Hepatocyte (in vitro differentiated cells): ENCODE measurements around the gene ST3GAL4. TPM values are rescaled to one million over a fixed set of nuclear protein-coding genes. Genes with fewer than 3 reads are reported as not detected.

Experiments
- DNase-seq: peaks from one replicate; pipeline ENCODE4 v3.0.0-alpha.2; 2016; ENCODE audit warnings: low spot score
- H2AFZ ChIP-seq: fragments of 200-600 bp; sonication (generic); 2 replicates; pipeline ENCODE4 v1.6.0; 2016; ENCODE audit warnings: antibody characterized with exemption, mild to moderate bottlenecking
- H3K27ac ChIP-seq: fragments of 200-600 bp; sonication (generic); 2 replicates; pipeline ENCODE4 v1.5.1; 2016; ENCODE audit warnings: mild to moderate bottlenecking
- H3K27me3 ChIP-seq: fragments of 200-600 bp; sonication (generic); 2 replicates; pipeline ENCODE4 v1.6.1; 2016
- H3K36me3 ChIP-seq: fragments of 200-600 bp; sonication (generic); replicated peaks from 2 replicates; pipeline ENCODE4 v1.5.1; 2016; ENCODE audit warnings: low read depth; ENCODE audit not compliant: insufficient read depth
- H3K4me1 ChIP-seq: fragments of 200-600 bp; sonication (generic); 2 replicates; pipeline ENCODE4 v1.5.1; 2016; ENCODE audit warnings: mild to moderate bottlenecking, moderate library complexity; ENCODE audit not compliant: insufficient read depth
- H3K4me2 ChIP-seq: fragments of 200-600 bp; sonication (generic); 2 replicates; pipeline ENCODE4 v1.6.0; 2016
- H3K4me3 ChIP-seq: fragments of 200-600 bp; sonication (generic); 2 replicates; pipeline ENCODE4 v1.5.1; 2016; ENCODE audit warnings: mild to moderate bottlenecking
- H3K79me2 ChIP-seq: fragments of 200-600 bp; sonication (generic); 2 replicates; pipeline ENCODE4 v1.6.0; 2017; ENCODE audit warnings: mild to moderate bottlenecking
- H3K9me2 ChIP-seq: fragments of 200-600 bp; sonication (generic); replicated peaks from 2 replicates; pipeline ENCODE4 v1.6.0; 2017; ENCODE audit warnings: mild to moderate bottlenecking; ENCODE audit not compliant: insufficient read depth
- H3K9me3 ChIP-seq: fragments of 200-600 bp; sonication (generic); 2 replicates; pipeline ENCODE4 v1.5.1; 2016; ENCODE audit warnings: low read depth, mild to moderate bottlenecking
- H4K20me1 ChIP-seq: fragments of 200-600 bp; sonication (generic); 2 replicates; pipeline ENCODE4 v1.6.0; 2016; ENCODE audit warnings: mild to moderate bottlenecking; ENCODE audit not compliant: insufficient read depth, poor library complexity, severe bottlenecking
- CTCF ChIP-seq: fragments of 200-600 bp; sonication (generic); IDR thresholded peaks from 2 replicates; pipeline ENCODE4 v1.5.1; 2016; ENCODE audit warnings: antibody characterized with exemption, mild to moderate bottlenecking; ENCODE audit not compliant: poor library complexity
- EZH2 ChIP-seq: fragments of 200-600 bp; sonication (generic); IDR thresholded peaks from 2 replicates; pipeline ENCODE4 v1.6.1; 2016; ENCODE audit warnings: antibody characterized with exemption, mild to moderate bottlenecking, borderline replicate concordance
- EZH2phosphoT487 ChIP-seq: fragments of 200-600 bp; sonication (generic); IDR thresholded peaks from one replicate; pipeline ENCODE4 v1.6.1; 2018; ENCODE audit warnings: antibody characterized with exemption, mild to moderate bottlenecking, low read depth, moderate library complexity; ENCODE audit not compliant: unreplicated experiment, severe bottlenecking
- WGBS: methylation state at CpG from one replicate; pipeline ENCODE4 v1.1.6; 2016; ENCODE audit warnings: low lambda C conversion rate; ENCODE audit errors: missing lambda C conversion rate; 5-methylcytosine and 5-hydroxymethylcytosine counted together
- polyA plus RNA-seq: library from polyadenylated mRNA; unstranded; fragments of >200 nt; fragmentation: Nextera tagmentation; extraction: Ambion mirVana; gene quantifications from 2 replicates; pipeline ENCODE4 v1.2.1, GENCODE V29; 2016
- total RNA-seq: library from RNA; depleted of rRNA; stranded (reverse); fragments of >200 nt; gene quantifications from 2 replicates; pipeline ENCODE4 v1.2.3, GENCODE V29; 2014

The ST3GAL4 gene
- total and polyA plus RNA-seq, 2 experiments from 2014 or later: 31.0 to 31.5 TPM

DNA sequence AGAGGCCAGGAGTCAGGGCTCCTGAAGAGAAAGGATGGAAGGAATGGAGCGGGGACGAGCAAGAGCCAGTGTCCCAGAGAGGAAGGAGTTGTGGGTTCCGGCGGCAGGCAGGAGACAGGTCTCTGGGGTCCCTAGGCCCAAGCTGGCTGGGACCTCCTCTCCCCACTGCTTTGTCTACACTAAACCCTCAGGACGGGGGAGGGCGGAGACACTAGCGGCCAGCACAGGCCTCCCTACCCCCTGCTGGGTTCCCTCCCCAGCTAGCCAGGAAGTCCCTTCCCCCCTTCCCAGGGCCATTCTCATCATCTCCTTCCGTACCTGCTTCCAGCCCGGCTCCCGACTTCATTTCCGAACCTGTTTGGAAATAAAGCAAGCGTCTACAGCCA, 79.5 kb downstream of the ST3GAL4 start:
- Histone ChIP-seq H3K36me3 (no peaks in the 10 kb centered on the region), H3K4me2 (no peak overlapping the region), H3K27ac (no peak overlapping the region), H3K4me1 (peaks cover 9% of the 10 kb centered on the region), H3K4me3 (no peak overlapping the region), H3K27me3 (no peaks in the 10 kb centered on the region), H3K9me2 (no peaks in the 10 kb centered on the region), H4K20me1 (no peaks in the 10 kb centered on the region), H3K9me3 (no peaks in the 10 kb centered on the region), H3K79me2 (no peaks in the 10 kb centered on the region), H2AFZ (no peak overlapping the region)
- 89% methylated on average over 11 of the region's 12 CpGs for WGBS
- DNase-seq: no peak
- TF ChIP-seq CTCF (no peak), EZH2phosphoT487 (no peak), EZH2 (no peak)

DNA sequence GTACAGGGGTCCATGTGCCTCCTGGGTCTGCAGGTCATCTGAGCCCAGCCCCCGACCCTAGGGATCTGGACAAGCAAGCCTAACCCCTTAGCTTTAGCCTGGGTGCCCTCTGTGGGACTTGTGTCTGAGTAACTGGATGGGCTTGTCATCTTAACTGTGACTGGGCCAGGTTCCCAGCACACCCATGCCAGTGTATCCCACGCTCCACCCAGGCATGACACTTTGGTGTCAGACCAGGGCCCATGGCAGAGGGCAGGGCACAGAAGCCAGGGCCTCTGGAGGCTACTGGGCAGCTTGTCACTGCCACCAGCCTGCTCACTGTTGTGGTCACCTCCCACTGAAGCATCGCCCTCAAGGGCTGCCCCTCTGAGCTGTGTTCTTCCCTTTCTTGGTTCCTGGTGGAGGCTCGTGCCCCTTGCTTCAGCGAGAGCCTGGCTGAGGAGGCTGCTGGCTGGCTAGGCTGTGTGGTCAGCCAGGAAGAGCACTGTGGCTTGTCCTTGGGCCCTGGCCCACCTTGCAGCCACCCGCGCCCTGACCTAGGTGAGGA, 80.8 kb downstream of the ST3GAL4 start:
- no peak for DNase-seq
- H3K9me2 ChIP-seq: no peaks in the 10 kb centered on the region
- H3K79me2 ChIP-seq: no peaks in the 10 kb centered on the region
- H2AFZ ChIP-seq: no peak overlapping the region
- H3K36me3 ChIP-seq: no peaks in the 10 kb centered on the region
- no peak for TF ChIP-seq EZH2
- no peak for TF ChIP-seq EZH2phosphoT487
- TF ChIP-seq CTCF: no peak
- no peak overlapping the region for H3K4me3 ChIP-seq
- no peaks in the 10 kb centered on the region for H3K9me3 ChIP-seq
- 95% methylated on average over 7 of the region's 7 CpGs for WGBS
- H3K4me2 ChIP-seq: no peak overlapping the region
- peaks cover 9% of the 10 kb centered on the region for H3K4me1 ChIP-seq
- no peaks in the 10 kb centered on the region for H4K20me1 ChIP-seq
- H3K27me3 ChIP-seq: peaks cover 2% of the 10 kb centered on the region
- H3K27ac ChIP-seq: no peak overlapping the region

DNA sequence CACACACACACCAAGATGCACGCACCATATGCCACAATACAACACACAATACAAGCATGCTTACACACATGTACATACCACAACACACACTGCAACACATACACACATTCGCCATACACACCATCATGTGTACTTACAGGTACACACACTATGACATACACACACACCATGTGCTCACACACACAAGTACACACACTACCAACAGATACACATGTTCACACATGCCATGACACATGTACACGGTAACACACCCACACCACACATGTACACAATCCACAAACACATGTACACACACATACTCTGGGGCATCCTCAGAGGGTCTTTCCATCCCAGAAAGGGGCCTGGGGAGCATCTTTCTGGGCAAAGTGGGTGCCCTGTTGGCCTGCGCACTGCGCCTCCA, 82.2 kb downstream of the ST3GAL4 start:
- Histone ChIP-seq H3K9me2 (no peaks in the 10 kb centered on the region), H3K4me1 (peaks cover 4% of the 10 kb centered on the region), H3K9me3 (no peaks in the 10 kb centered on the region), H3K79me2 (no peaks in the 10 kb centered on the region), H3K36me3 (no peaks in the 10 kb centered on the region), H2AFZ (no peak overlapping the region), H3K27me3 (peaks cover 13% of the 10 kb centered on the region), H3K4me2 (no peak overlapping the region), H3K4me3 (no peak overlapping the region), H3K27ac (no peak overlapping the region), H4K20me1 (no peaks in the 10 kb centered on the region)
- 95% methylated on average over 5 of the region's 5 CpGs for WGBS
- no peak for TF ChIP-seq CTCF
- no peak for TF ChIP-seq EZH2
- TF ChIP-seq EZH2phosphoT487: no peak
- DNase-seq: no peak

GRCh38 chr11:126438272-126438671, 82.8 kb downstream of the ST3GAL4 start:
- H3K4me3 ChIP-seq: no peak overlapping the region
- no peak overlapping the region for H3K4me2 ChIP-seq
- 74% methylated on average over 9 of the region's 9 CpGs for WGBS
- H2AFZ ChIP-seq: no peak overlapping the region
- peaks cover 18% of the 10 kb centered on the region for H3K27me3 ChIP-seq
- no peak for TF ChIP-seq EZH2phosphoT487
- no peak for DNase-seq
- no peaks in the 10 kb centered on the region for H3K79me2 ChIP-seq
- no peak overlapping the region for H3K27ac ChIP-seq
- H3K9me2 ChIP-seq: no peaks in the 10 kb centered on the region
- H3K36me3 ChIP-seq: no peaks in the 10 kb centered on the region
- no peaks in the 10 kb centered on the region for H4K20me1 ChIP-seq
- H3K9me3 ChIP-seq: no peaks in the 10 kb centered on the region
- H3K4me1 ChIP-seq: peaks cover 4% of the 10 kb centered on the region
